OCI-LY7 (cell line): Measurements from ENCODE around the gene GNG12. TPM values are rescaled to one million over a fixed set of nuclear protein-coding genes. Genes with fewer than 3 reads are reported as not detected.

Experiments
- BruUV-seq: library from RNA; stranded (reverse); fragments of 400-500 nt; replicated peaks from 2 replicates; lab custom pipeline; 2021; lab: Mats Ljungman, UMichigan
- CTCF ChIA-PET: fragments of 300-600 bp; sonication (Branson Sonifier 250); formaldehyde crosslinking; loops from one replicate; lab custom pipeline; 2022; ENCODE audit warnings: antibody characterized with exemption; ENCODE audit not compliant: unreplicated experiment; lab: Charles Lee
- POLR2A ChIA-PET: fragments of 300-600 bp; sonication (Branson Sonifier 250); formaldehyde crosslinking; loops from one replicate; lab custom pipeline; 2022; ENCODE audit warnings: antibody characterized with exemption; lab: Charles Lee
- DNase-seq: peaks from one replicate; pipeline ENCODE4 v3.0.0-alpha.2; 2015; ENCODE audit warnings: low spot score
- H2AFZ ChIP-seq: fragments of 200-600 bp; sonication (generic), shearing (Covaris generic); 2 replicates; pipeline ENCODE4 v1.6.1; 2014; ENCODE audit warnings: mild to moderate bottlenecking, antibody characterized with exemption, low read length, moderate library complexity
- H3K27ac ChIP-seq: fragments of 200-600 bp; sonication (generic); 2 replicates; pipeline ENCODE4 v1.5.1; 2014; ENCODE audit warnings: mixed run types, low read depth, mild to moderate bottlenecking, moderate library complexity, low read length, inconsistent platforms; ENCODE audit not compliant: poor library complexity, severe bottlenecking
- H3K36me3 ChIP-seq: fragments of 200-600 bp; sonication (generic); 2 replicates; pipeline ENCODE4 v1.6.1; 2014; ENCODE audit warnings: mild to moderate bottlenecking, antibody characterized with exemption, low read length, moderate library complexity, mixed read lengths; ENCODE audit not compliant: insufficient read depth
- H3K4me1 ChIP-seq: fragments of 200-600 bp; sonication (generic); 2 replicates; pipeline ENCODE4 v1.5.1; 2014; ENCODE audit warnings: mild to moderate bottlenecking, low read length; ENCODE audit not compliant: insufficient read depth, poor library complexity, severe bottlenecking
- H3K4me2 ChIP-seq: fragments of 200-600 bp; sonication (generic); 2 replicates; pipeline ENCODE4 v1.6.1; 2014; ENCODE audit warnings: mild to moderate bottlenecking, low read length
- H3K4me3 ChIP-seq: fragments of 200-600 bp; sonication (generic); 2 replicates; pipeline ENCODE4 v1.5.1; 2014; ENCODE audit warnings: mild to moderate bottlenecking, low read depth, low read length; ENCODE audit not compliant: poor library complexity, severe bottlenecking
- H3K79me2 ChIP-seq: fragments of 200-600 bp; sonication (generic); 2 replicates; pipeline ENCODE4 v1.6.1; 2016; ENCODE audit warnings: low read depth, mild to moderate bottlenecking, low read length, moderate library complexity, mixed read lengths; ENCODE audit not compliant: insufficient read depth
- H3K9me2 ChIP-seq: fragments of 200-600 bp; sonication (generic); 2 replicates; pipeline ENCODE4 v1.6.1; 2016; ENCODE audit warnings: mild to moderate bottlenecking, low read length, mixed read lengths; ENCODE audit not compliant: insufficient read depth
- H3K9me3 ChIP-seq: fragments of 200-600 bp; sonication (generic); 2 replicates; pipeline ENCODE4 v1.6.1; 2014; ENCODE audit warnings: mild to moderate bottlenecking, mixed run types, low read length, mixed read lengths
- H4K20me1 ChIP-seq: fragments of 200-600 bp; sonication (generic); 2 replicates; pipeline ENCODE4 v1.6.1; 2014; ENCODE audit warnings: mild to moderate bottlenecking, antibody characterized with exemption, low read length, moderate library complexity, mixed read lengths; ENCODE audit not compliant: insufficient read depth
- CTCF ChIP-seq: fragments of 200-600 bp; sonication (generic); conservative IDR thresholded peaks from 2 replicates; pipeline ENCODE4 v1.5.1; 2014; ENCODE audit warnings: mild to moderate bottlenecking, antibody characterized with exemption, low read length, moderate library complexity, mixed read lengths
- EZH2phosphoT487 ChIP-seq: fragments of 200-600 bp; sonication (generic); IDR thresholded peaks from 2 replicates; pipeline ENCODE4 v1.6.1; 2018; ENCODE audit warnings: low read depth, borderline replicate concordance, mild to moderate bottlenecking, mixed run types, antibody characterized with exemption, low read length, moderate library complexity, mixed read lengths
- intact Hi-C: fragments of 100-400 bp; cut with micrococcal nuclease; formaldehyde crosslinking; loops from one replicate; pipeline ENCODE4 v1.10.0; 2022; ENCODE audit not compliant: unreplicated experiment
- total RNA-seq, 2 experiments: library from RNA; depleted of rRNA in 1 of 2; stranded (reverse); fragments of >200 nt in 1 of 2; shearing (Covaris generic) in 1 of 2; gene quantifications; 2 replicates each; pipeline ENCODE4 v1.2.3, GENCODE V29; 2014 to 2022

The GNG12 gene
- total RNA-seq, 2 experiments from 2014 or later: 0.10 TPM; not detected in 1

GRCh38 chr1:67824766-67825165 lies 8.5 kb downstream of the GNG12 start:
- no TSS peak for BruUV-seq
- no peaks in the 10 kb centered on the region for H3K79me2 ChIP-seq

GRCh38 chr1:67823615-67824014 lies 9.7 kb downstream of the GNG12 start:
- ChIA-PET POLR2A (interaction anchor here (0.6 kb wide), 1 partner anchor 629 kb away, joined by 3 read pairs; no protein-coding TSS in a partner anchor), CTCF (no interaction called here)
- no peak overlapping the region for H3K4me3 ChIP-seq
- H3K4me2 ChIP-seq: no peak overlapping the region
- H3K27ac ChIP-seq: no peak overlapping the region
- TF ChIP-seq CTCF: no peak
- TF ChIP-seq EZH2phosphoT487: no peak
- no TSS peak for BruUV-seq
- no peak overlapping the region for H2AFZ ChIP-seq
- H3K9me2 ChIP-seq: no peaks in the 10 kb centered on the region
- no peaks in the 10 kb centered on the region for H3K4me1 ChIP-seq
- H4K20me1 ChIP-seq: no peaks in the 10 kb centered on the region
- no peak for DNase-seq
- no peaks in the 10 kb centered on the region for H3K9me3 ChIP-seq
- intact Hi-C loops: no loop called here
- no peaks in the 10 kb centered on the region for H3K36me3 ChIP-seq
- H3K79me2 ChIP-seq: no peaks in the 10 kb centered on the region

More at GRCh38 chr1:67824766-67825165, 8.5 kb downstream of the GNG12 start:
- Histone ChIP-seq H3K27ac (no peak overlapping the region), H3K4me2 (no peak overlapping the region), H3K4me1 (no peaks in the 10 kb centered on the region), H3K9me3 (no peaks in the 10 kb centered on the region), H3K4me3 (no peak overlapping the region), H2AFZ (no peak overlapping the region), H4K20me1 (no peaks in the 10 kb centered on the region), H3K9me2 (no peaks in the 10 kb centered on the region), H3K36me3 (no peaks in the 10 kb centered on the region)
- no peak for TF ChIP-seq EZH2phosphoT487
- no peak for TF ChIP-seq CTCF
- POLR2A ChIA-PET: interaction anchor here (0.7 kb wide), 3 partner anchors 220 to 505 kb away, joined by 3 to 5 read pairs (median 4); no protein-coding TSS in a partner anchor
- CTCF ChIA-PET: no interaction called here
- DNase-seq: no peak
- intact Hi-C loops: no loop called here

GRCh38 chr1:67821263-67821662 lies 12.0 kb downstream of the GNG12 start:
- H4K20me1 ChIP-seq: no peaks in the 10 kb centered on the region
- no peaks in the 10 kb centered on the region for H3K9me3 ChIP-seq
- no peak overlapping the region for H2AFZ ChIP-seq
- no peak overlapping the region for H3K27ac ChIP-seq
- TF ChIP-seq CTCF (no peak), EZH2phosphoT487 (no peak)
- no peaks in the 10 kb centered on the region for H3K79me2 ChIP-seq
- no peaks in the 10 kb centered on the region for H3K9me2 ChIP-seq
- H3K4me3 ChIP-seq: no peak overlapping the region
- intact Hi-C loops: no loop called here
- BruUV-seq: no TSS peak
- ChIA-PET CTCF (no interaction called here), POLR2A (interaction anchor here (0.6 to 1.2 kb wide), 2 partner anchors 11 to 1708 kb away, joined by 3 read pairs; no protein-coding TSS in a partner anchor)
- no peak for DNase-seq
- H3K4me1 ChIP-seq: no peaks in the 10 kb centered on the region
- no peak overlapping the region for H3K4me2 ChIP-seq
- H3K36me3 ChIP-seq: no peaks in the 10 kb centered on the region
